VCaP (cell line): ENCODE results near the gene MYMX.

Experiments
- H3K27ac ChIP-seq: fragments of 450-650 bp; 2 replicates; pipeline ENCODE4 v1.5.1; 2017
- TF ChIP-seq, protein P1 (sequence below): fragments of 450-650 bp; conservative IDR thresholded peaks from 2 replicates; pipeline ENCODE4 v1.5.1; 2017; ENCODE audit warnings: mild to moderate bottlenecking, moderate library complexity

The MYMX gene

DNA sequence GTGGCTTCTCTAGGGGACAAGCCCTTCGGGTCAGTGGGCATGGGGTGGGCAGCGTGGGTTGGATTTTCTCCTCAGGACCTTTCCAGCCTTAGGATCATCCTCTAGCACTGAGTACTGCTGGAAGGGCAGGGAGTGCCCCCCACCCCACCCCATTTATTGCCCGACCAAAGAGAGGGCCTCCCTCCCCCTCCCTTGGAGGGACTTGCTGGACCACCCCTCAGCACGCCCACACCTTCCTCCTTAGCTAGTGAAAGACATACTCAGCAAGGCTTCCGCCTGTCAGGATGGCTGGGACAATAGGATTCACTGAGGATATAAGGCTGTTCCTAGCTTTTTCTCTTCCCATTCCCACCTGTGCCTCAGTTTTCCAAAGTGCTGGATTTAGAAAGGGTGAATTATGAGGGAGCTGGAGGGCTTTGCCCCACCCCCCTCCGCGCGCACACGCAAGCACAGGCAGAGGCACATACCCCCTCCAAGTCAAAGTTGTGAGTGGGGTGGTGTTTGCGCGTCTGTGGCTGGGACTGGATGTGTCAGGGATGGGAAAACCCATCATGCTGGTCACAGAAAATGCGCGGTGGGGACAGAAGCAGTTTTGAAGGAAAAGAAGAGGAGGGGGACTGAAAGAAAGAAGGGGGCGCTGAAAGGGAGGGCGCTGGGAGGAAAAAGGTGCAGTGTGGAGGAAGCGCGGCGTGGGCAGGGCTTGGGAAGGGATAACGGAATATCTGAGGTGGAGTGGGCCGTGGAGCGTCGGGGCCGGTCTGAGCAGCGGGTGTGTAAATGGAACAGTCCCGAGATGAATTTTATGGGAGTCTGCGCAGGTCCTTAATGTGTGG lies 6.0 kb downstream of the MYMX start:
- TF ChIP-seq, protein P1, sequence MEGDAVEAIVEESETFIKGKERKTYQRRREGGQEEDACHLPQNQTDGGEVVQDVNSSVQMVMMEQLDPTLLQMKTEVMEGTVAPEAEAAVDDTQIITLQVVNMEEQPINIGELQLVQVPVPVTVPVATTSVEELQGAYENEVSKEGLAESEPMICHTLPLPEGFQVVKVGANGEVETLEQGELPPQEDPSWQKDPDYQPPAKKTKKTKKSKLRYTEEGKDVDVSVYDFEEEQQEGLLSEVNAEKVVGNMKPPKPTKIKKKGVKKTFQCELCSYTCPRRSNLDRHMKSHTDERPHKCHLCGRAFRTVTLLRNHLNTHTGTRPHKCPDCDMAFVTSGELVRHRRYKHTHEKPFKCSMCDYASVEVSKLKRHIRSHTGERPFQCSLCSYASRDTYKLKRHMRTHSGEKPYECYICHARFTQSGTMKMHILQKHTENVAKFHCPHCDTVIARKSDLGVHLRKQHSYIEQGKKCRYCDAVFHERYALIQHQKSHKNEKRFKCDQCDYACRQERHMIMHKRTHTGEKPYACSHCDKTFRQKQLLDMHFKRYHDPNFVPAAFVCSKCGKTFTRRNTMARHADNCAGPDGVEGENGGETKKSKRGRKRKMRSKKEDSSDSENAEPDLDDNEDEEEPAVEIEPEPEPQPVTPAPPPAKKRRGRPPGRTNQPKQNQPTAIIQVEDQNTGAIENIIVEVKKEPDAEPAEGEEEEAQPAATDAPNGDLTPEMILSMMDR: no peak
- H3K27ac ChIP-seq: peak overlapping the region; percentile 81

DNA sequence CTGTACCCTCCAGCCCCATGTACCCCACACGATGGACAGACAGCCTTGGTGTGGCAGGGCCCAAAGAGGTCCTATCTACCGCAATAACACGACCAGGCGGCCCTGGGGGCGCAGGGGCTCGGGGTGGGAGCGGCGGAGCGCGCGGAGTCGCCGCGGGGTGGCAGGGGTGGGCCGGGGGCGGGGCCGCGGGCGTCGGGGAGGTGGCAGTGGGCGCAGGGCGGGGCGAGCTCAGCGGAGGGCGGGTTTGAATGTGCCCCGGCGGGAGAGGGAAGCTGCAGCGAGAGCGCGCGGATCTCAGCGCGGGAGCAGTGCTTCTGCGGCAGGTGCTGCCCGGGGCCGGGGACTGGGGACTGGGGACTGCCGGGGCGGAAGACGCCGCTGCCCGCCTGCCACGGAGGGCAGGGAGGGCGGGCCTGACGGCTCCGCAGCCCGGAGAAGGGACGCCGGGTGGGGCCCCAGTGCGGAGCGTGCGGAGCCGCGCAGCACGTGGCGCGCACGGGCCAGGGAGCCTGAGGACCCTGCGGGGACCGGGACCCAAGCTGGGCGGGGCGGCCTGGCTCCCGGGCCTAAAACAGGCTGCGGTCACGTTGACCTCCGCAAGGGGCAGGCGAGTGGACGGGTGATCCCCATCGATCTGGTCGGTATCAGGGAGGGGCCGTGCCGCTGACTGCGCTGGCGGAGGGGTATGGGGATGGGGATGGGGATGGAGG lies 6.7 kb downstream of the MYMX start, which contains the start of gene SLC29A1:
SLC29A1 (plus strand) TSS at position 277 of the 710 bp plus-strand sequence. CDS start 3,719 bp downstream, outside the sequence.
- TF ChIP-seq, protein P1: peak; percentile 57
- peak within 1 kb of the TSS; percentile 81 for H3K27ac ChIP-seq

DNA sequence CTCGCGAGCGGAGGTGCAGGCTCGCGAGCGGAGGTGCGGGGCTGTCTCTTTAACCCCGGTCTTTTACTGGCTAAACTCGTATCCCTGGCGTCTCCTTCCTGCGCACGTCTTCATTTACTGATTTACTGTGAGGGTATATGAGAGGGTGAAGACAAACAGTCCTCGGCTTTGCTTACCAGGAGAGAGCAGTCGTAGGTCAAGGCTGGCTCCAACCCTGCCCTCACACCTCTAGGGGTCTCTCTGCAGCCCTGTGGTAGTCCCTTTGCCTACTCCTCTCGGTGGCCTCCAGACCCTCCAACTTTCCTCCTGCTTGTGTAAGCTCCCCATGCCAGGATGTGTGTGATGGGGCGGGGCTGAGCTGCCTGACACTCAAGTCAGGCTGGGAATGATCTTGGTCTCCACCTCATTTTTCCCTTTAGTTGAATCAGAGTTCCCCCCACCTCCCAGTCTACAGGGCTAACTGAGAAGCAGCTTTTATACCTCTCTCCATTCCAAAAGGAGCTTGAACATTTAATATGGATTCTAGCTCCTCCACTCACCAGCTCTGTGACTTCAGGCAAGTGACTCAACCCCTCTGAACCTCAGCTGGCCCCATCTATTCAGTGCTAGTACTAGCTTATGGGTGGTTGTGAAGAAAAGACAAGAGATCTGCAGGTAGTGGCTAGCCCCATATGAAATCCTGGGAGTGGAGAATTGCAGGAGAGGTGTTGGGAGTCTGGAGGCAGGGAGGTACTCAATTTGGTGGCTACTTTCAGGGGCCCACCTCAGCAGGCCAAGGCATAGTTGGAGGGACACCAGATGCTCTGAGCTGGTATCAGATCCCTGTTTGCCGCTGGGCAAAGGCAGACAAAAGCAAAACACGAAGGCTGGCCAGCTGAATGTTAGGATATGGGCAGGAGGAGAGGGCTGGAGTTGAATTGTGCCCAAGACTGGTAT lies 7.6 kb downstream of the MYMX start:
- peak overlapping the region; percentile 81 for H3K27ac ChIP-seq
- TF ChIP-seq, protein P1: peak; percentile 15; the same call in 1 of the 2 replicates

DNA sequence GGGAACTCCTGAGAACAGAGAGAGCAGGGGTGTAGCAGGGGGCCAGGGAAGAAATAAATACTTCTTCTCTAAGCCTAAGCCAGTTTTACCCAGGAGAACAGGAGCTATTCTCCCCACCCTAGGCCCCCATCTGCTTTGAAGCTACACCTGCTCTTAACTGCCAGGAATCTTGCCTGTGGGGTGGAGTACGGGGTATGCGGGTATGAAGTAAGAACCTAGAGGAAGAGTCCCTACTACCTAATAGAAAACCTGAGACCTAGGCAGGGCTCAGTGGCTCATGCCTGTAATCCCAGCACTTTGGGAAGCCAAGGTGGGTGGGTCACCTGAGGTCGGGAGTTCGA lies 8.2 kb downstream of the MYMX start:
- peak overlapping the region; percentile 81 for H3K27ac ChIP-seq
- TF ChIP-seq, protein P1: no peak

DNA sequence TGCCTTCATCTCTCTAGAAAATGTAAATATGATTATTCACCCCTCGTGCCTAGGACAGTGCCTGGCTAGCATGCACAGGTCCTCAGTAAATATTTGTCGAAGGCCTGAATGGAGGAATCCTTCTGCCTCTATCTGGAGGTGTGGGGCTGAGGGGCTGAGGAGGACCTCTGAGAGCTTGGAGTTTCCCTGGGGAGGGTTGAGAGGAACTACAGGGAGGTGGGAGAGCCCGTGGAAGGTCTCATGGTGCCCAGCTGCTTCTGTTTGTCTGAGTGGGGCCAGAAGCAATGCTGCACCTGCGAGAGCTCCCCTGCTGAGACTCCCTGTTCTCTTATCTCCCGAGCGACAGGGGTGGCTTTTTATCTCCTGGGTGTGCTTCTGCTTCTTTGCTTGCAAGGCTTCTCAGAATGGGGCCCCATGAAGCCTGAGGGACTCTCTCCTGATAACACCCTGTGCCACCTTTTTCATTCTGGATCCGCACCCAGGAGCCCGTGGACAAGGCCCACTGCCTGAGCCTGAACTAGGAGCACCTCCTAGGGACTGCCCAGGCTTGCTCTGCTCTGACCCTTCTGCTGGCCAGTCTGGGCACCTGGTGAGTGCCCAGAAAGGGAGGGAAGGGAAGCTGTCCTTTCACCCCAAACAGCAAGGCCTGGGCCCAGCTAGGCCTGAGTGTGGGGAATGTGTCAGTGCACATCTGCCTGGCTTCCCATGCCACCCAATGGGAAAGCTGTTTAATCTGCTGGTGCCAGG lies 9.0 kb downstream of the MYMX start:
- peak overlapping the region; percentile 81; the same call in 1 of the 2 replicates for H3K27ac ChIP-seq
- TF ChIP-seq, protein P1: no peak

DNA sequence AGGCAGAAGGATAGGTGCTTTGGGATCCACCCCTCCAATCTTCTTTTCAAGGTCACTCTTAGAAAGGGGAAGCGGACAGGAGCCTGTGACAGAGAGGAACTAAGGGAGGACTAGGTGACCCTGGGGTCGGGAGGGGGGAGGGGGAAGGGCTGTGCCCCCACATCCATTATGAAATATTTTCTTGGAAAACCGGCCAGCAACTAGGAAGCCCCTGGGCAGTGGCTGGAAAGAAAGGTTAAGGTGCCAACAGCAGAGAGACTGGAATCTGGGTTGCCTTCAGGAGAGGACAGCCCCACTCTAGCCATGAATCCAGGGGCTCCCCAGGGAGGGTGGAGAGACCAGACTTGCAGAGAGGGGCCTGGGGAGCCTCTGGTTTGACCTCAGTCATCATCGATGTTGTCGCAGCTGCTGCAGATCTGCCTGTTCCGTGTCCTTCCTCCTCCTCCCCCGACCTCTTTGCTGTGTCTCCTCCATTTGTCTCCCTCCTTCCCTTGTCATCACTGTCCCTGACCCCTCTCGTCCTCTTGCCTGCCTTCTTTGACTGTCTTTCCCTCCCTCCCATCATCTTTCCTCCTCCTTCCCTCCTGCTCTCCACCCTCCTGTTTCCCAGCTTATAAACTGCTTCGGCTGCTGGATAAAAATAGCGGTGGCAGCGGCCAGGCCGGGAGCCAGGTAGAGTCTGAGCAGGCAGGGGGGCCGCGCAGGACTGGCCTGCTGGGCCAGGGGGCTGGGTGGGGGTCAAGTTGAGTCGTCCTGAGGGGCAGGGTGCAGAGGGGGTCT lies 9.8 kb downstream of the MYMX start:
- peak overlapping the region; percentile 81; the same call in 1 of the 2 replicates for H3K27ac ChIP-seq
- TF ChIP-seq, protein P1: no peak
